ENCODE measurements around the gene RAPGEF6. TPM values are rescaled to one million over a fixed set of nuclear protein-coding genes. Genes with fewer than 3 reads are reported as not detected.

Gene RAPGEF6
- total RNA-seq, 1 donor from 2014 or later, result 30.8 TPM

- DNase-seq, result no peak
Observed at GRCh38 chr5:131541762-131542161, 93.3 kb downstream of the RAPGEF6 start.

DNA sequence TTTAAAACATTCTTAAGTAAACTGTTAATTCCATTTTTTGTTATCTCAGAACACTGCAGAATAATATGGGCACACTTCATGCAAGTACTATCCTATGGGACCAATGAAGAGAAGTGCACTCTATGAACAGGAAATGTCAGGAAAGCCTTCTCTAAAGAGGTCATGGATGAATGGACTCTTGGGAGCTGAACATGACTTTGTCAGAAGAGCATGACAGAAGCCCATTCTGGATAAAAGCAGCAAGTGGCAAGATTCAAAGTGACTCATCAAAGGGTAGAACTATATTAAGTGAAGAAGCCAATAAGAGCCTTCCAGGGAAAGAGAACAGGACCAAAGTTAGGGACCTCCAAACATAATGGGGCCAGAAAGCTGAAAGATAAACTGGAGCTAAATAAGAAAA, 94.0 kb downstream of the RAPGEF6 start:
- DNase-seq, result no peak

- DNase-seq, result no peak
Observed at GRCh38 chr5:131539251-131539650, 95.8 kb downstream of the RAPGEF6 start.

DNA sequence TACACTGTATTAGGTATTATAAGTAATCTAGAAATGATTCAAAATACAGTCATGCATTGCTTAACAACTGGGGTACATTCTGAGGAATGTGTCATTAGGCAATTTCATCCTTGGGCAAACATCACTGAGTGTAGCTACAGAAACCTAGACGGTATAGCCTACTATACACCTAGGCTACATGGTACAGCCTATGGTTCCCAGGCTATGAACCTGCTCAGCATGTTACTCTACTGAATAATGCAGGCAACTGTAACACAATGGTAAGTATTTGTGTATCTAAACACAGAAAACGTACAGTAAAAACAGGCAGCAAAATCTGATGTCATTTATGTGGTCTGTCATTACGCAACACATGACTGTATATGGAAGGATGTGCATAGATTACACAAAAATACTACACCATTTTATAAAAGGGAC, 96.8 kb downstream of the RAPGEF6 start:
- DNase-seq, result no peak

DNA sequence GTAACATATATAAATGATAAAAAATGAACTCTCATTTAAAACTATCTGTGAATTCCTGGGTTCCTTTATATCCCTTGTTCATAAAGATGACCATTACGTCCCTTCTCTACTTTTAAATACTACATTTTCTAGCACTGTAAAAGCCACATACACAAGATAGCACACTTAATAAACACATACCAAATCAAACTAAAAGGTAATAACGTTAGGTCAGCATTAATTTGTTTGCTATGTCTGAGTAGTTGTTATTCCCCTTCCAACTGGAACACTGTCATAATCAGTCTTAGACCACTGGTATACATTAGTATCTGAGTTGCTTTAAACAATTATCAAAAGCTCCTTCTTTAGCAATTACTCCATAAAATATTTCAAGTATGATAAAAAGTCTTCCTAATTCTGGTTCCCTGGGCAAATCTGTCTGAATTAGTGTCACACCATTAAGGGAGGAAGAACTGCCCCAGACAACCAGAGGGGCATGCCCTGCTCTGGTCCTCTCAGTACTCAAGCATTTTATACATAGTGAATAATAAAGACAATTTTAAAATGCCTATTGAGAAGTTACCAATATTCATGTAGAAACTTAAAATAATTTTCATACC, 98.1 kb downstream of the RAPGEF6 start:
- no peak for DNase-seq

DNA sequence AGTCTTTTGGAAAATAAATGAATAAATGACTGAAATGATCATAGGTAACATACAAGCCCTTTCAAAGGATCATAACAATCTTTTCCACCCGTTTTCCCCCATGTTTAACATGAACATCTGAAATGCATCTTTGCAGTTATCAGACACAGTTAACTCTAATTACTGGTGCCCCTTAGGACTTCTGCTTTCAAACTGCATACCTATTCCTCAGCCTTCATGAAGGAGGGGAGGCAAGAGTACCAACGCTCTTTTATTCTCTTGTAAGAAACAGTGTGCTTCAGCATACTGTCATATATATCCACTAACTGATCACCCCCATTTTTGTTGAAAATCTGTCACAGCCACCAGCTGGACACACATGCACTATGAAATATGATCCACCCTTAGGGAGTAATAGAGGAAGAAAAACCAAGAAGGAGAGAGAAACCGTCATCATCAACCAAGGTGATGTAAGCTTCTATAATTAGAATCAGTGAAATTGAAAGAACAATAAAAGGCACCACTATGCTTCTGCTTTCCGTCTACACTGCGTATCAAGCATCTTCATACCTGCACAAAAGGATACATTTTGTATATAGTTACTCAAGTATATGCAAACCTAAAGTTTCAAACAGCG, 98.7 kb downstream of the RAPGEF6 start:
- DNase-seq, result no peak

DNA sequence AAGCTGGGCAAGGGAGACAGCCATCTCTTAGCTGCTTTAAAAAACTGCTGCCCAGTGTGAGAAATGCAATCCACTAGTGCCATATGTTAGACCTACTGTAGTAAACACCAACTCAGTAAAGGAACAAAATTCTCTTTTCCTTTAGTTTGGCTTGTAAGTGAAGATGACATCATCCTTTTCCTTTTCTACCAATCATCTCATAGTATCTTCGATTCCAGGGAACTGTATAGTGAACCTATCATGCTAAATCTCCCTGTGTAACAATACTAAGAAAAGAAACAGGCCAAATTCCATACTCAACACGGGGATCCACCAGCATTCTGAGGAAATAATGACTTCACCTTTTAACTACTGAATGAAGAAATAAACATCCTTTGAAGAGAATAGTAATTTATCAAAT, 100.1 kb downstream of the RAPGEF6 start:
- no peak for DNase-seq

DNA sequence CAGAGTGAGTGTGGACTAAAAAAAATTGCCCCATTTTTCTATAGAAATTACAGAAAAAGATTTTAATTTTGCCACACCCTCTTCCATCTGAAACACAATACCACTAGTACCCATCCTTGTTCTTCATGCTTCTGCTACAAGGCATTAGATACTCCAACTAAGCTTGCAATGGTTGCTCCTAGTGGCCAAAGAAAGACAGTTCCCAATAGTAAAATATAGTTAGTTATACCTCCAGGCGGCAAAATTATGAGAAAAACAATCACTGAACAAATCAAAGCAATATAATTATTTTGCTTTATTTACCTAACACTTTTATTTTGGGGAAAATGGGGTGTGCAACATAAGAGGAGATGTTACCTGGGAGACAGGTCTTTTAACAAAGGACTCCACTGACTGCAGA, 101.2 kb downstream of the RAPGEF6 start:
- DNase-seq, result no peak

- no peak for DNase-seq
Observed at GRCh38 chr5:131532031-131532640, 102.9 kb downstream of the RAPGEF6 start.

DNA sequence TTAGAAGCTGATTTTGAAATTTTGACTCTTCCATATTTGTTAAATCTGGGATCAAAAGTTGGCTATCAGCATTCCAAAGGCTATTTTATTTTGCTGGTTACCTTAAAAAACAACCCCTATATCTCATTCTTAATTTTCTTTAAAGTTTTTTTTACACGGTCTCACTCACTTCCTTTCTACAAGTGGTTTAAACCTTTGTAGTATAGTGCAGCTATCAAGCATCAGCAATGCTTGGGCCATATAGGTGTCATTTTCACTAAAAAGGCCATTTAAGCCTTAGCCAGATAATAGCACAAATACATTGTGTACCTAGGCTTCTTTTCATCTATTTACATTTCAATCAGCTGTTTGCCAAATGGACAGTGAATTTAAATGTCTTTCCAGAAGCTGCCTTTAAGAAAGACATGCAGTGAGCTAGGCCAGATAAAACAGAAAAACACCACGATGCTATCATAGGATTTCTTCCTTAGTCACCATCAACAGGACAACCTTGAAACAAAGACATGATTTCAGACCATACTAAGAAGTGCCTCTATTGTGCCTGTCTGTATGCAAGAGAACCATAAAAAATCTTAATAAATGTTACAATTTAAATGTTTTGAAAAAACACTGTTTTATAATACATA, 104.2 kb downstream of the RAPGEF6 start:
- DNase-seq, result no peak

DNA sequence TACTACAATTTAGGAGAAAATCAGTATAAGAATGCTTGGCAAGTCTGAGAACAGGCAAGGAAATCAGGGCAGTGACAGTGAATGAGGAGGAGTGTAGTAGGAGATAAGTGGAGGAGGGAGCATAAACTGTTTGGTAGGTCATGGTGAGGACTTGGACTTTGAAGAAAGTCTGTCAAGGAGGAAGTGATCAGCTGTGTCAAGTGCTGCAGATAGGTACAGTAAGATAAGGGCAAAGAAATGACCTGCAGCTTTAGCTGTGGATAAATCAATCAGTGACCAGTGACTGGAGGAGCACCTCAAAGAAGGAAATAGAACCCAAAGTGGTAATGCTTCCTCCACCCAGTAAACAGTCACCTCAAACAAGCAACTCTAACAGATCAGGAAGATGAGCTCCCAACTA, 106.3 kb downstream of the RAPGEF6 start:
- no peak for DNase-seq

DNA sequence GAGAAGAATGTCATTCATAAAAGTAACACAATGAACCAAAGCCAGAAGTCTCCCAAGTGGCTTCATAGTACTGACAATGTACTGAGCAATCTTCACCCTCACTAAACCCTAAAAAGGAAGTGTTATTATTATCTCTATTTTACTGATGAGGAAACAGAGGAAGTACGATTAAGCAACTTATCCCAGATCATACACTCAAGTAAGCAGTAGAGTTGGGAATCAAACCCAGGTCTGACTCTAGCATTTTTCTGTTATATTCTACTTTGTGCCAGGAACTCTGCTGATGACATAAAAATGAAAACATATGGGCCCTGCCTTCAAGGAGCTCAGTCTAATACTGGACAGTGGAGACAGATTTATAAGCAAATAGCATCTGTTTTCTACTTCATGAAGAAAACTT, 109.2 kb downstream of the RAPGEF6 start:
- no peak for DNase-seq

DNA sequence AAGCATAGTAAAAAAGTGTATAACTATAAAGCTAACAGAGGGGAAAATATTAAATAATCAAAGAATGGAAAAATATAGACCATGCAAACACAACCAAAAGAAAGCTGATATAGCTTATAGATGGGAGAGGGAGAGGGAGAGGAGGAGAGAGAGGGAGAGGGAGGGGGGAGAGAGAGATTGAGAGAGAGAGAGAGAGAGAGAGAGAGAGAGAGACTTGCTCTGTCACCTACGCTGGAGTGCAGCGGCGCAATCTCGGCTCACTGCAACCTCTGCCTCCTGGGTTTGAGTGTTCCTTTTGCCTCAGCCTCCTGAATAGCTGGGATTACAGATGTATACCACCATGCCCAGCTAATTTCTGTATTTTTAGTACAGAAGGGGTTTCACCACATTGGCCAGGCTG, 110.6 kb downstream of the RAPGEF6 start:
- DNase-seq, result no peak

- no peak for DNase-seq
Observed at GRCh38 chr5:131523500-131524185, 111.4 kb downstream of the RAPGEF6 start.

DNA sequence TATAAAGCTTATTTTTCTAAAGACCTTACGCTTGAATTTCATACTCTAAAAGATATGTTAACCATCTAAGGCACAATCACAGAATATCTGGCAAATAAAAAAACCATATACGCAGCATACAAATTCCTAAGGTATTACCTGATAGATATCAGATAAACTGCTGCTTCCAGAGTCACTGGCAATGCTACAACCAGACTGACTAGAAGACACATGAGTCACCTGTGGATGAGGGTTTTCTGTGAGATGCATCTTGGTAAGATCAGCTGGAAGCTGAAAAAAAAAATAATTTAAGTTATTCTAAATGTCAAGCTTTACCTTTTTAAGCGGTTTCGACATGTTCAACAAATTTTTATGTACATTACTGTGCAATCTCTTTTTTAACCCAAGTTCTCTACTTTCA, 113.8 kb downstream of the RAPGEF6 start:
- no peak for DNase-seq

- no peak for DNase-seq
Observed at GRCh38 chr5:131515348-131515747, 119.7 kb downstream of the RAPGEF6 start.

DNA sequence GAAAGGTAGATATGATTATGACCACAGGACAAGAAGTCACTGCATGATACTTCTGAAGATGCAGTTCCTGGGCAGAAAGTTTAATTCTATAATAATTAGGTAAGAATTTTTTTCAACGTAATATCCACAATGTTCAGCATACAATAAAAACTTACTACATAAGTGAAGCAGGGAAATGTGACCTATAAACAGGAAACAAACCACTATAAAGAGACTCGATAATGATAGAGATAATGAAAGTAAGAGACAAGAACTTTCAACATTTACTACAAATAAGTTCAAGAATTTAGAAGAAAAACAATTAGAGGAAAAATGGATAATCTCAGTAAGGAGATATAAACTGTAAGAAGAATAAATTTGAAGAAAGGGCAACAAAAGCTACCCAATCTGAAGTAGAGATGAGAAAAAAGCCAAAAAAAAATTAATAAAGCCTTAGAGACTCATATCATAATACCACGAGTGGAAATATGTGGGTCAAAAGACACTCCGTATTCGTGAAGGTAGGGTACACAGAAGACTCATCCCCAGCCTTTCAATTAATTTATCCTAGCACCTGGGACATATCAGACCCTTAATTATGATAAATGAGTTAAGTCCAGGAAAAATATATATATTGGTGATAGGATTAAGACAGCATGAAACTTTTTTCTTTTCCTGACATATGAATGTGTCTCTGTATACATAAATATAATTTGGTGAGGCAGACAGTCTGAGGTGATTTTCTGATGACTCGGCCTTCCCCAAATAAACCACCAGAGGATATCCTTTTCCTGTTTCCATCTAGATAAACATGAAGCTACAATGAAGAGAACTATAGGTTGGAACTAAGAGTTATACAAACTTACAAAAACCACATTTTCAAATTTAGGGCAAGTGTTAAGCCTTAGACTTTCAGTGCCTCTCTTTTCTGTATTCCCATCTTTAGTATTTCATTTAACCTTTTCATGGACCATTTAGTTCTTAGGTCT, 120.4 kb downstream of the RAPGEF6 start:
- DNase-seq, result no peak

- DNase-seq, result no peak
Observed at GRCh38 chr5:131513780-131514179, 121.2 kb downstream of the RAPGEF6 start.

- no peak for DNase-seq
Observed at GRCh38 chr5:131511934-131512333, 123.1 kb downstream of the RAPGEF6 start.

- DNase-seq, result no peak
Observed at GRCh38 chr5:131509801-131510200, 125.2 kb downstream of the RAPGEF6 start.

DNA sequence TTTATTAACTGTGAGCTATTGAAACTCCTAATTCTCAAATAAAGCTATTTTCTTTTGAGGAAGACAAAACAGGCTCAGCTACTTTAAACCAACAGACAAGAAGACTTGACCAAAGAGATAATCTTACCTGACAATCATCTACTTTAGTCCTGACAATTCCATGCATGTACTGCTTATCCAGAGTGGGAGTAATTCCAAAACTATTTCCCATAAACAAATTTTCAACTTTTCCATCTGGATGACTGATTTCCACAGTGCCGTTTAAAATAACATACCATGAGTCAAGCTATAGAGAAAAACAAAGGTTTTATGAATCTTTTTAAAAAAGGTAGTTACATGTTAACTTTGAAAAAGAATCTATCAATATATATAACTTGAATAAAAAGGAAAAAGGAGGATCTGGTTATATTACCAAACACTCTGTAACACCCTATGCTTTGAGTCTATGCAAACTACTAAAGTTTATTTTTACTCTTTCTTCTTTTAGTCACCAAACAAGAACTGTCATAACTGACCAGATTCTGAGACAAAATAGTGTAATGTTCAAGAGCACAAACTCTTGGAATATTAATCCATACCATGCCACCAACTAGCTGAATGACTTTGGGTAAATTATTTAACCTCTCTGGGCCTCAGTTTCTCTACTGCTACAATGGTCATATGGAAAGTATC, 129.7 kb downstream of the RAPGEF6 start:
- no peak for DNase-seq

Measured in skin of body (tissue), 2 donors.